GM12891 (cell line): ENCODE results near the gene ANKRD44.

Source experiments
- PAX5 ChIP-seq: IDR thresholded peaks from 2 replicates; pipeline ENCODE4 v1.6.1; 2011; ENCODE audit warnings: low read length, moderate library complexity, mild to moderate bottlenecking; ENCODE audit not compliant: insufficient read depth, severe bottlenecking
- POLR2A ChIP-seq: IDR thresholded peaks from 2 replicates; pipeline ENCODE4 v1.6.1; 2011; ENCODE audit warnings: low read depth, low read length, control low read depth
- POLR2AphosphoS5 ChIP-seq: IDR thresholded peaks from 2 replicates; pipeline ENCODE4 v1.6.1; 2011; ENCODE audit warnings: low read depth, low read length, control low read depth
- POU2F2 ChIP-seq: IDR thresholded peaks from 2 replicates; pipeline ENCODE4 v1.6.1; 2011; ENCODE audit warnings: low read depth, mild to moderate bottlenecking, control low read depth, low read length, moderate library complexity
- SPI1 ChIP-seq: IDR thresholded peaks from 2 replicates; pipeline ENCODE4 v1.6.1; 2011; ENCODE audit warnings: low read depth, low read length, control low read depth
- TAF1 ChIP-seq: IDR thresholded peaks from 2 replicates; pipeline ENCODE4 v1.6.1; 2011; ENCODE audit warnings: low read depth, low read length, control low read depth

GRCh38 chr2:197071790-197072436 lies 238.7 kb downstream of the ANKRD44 start:
- TF ChIP-seq POLR2AphosphoS5 (no peak), TAF1 (no peak), POLR2A (no peak), SPI1 (no peak), POU2F2 (no peak), PAX5 (no peak)
